Trophoblast cell (in vitro differentiated cells and primary cell): ENCODE data around the gene IGBP1.

ENCODE experiments used
- DNase-seq, 2 donors: peaks; one replicate each; pipeline ENCODE4 v3.0.0-alpha.2; 2016
- H2AFZ ChIP-seq: 2 replicates; pipeline ENCODE4 v1.6.1; 2013; ENCODE audit warnings: low read length, moderate library complexity, mild to moderate bottlenecking; ENCODE audit not compliant: insufficient read depth, poor library complexity
- H2AK5ac ChIP-seq: 2 replicates; pipeline ENCODE4 v1.6.1; 2013; ENCODE audit warnings: mild to moderate bottlenecking, low read length
- H2BK120ac ChIP-seq: 2 replicates; pipeline ENCODE4 v1.6.1; 2013; ENCODE audit warnings: low read length, mild to moderate bottlenecking, moderate library complexity; ENCODE audit not compliant: insufficient read depth, poor library complexity
- H2BK12ac ChIP-seq: 2 replicates; pipeline ENCODE4 v1.6.1; 2013; ENCODE audit warnings: mild to moderate bottlenecking, low read length, moderate library complexity
- H2BK5ac ChIP-seq: 2 replicates; pipeline ENCODE4 v1.6.1; 2013; ENCODE audit warnings: low read length, low read depth, moderate library complexity, mild to moderate bottlenecking; ENCODE audit not compliant: poor library complexity
- H3K14ac ChIP-seq: 2 replicates; pipeline ENCODE4 v1.6.1; 2013; ENCODE audit warnings: mild to moderate bottlenecking, low read length
- H3K18ac ChIP-seq: 2 replicates; pipeline ENCODE4 v1.6.1; 2013; ENCODE audit warnings: mild to moderate bottlenecking, low read length
- H3K23ac ChIP-seq: 2 replicates; pipeline ENCODE4 v1.6.1; 2013; ENCODE audit warnings: low read length
- H3K27ac ChIP-seq: 2 replicates; pipeline ENCODE4 v1.5.1; 2013; ENCODE audit warnings: low read depth, mild to moderate bottlenecking, inconsistent platforms, low read length, moderate library complexity
- H3K27me3 ChIP-seq: 2 replicates; pipeline ENCODE4 v1.6.1; 2013; ENCODE audit warnings: inconsistent platforms, mild to moderate bottlenecking, low read length, moderate library complexity; ENCODE audit not compliant: insufficient read depth
- H3K36me3 ChIP-seq, 2 experiments: 1 replicate in 1 of 2; 2 replicates in 1 of 2; pipeline ENCODE4 v1.6.1; 2013; ENCODE audit warnings: low read length in 2 of 2, mild to moderate bottlenecking in 2 of 2, moderate library complexity in 1 of 2; ENCODE audit not compliant: insufficient read depth in 2 of 2, control insufficient read depth in 1 of 2
- H3K4ac ChIP-seq: 2 replicates; pipeline ENCODE4 v1.6.1; 2013; ENCODE audit warnings: low read depth, mild to moderate bottlenecking, low read length, moderate library complexity
- H3K4me1 ChIP-seq, 2 experiments: 1 replicate in 1 of 2; 2 replicates in 1 of 2; pipeline ENCODE4 v1.6.1; 2013; ENCODE audit warnings: low read length in 2 of 2, mild to moderate bottlenecking in 2 of 2, moderate library complexity in 1 of 2; ENCODE audit not compliant: insufficient read depth in 2 of 2, control insufficient read depth in 1 of 2
- H3K4me2 ChIP-seq: 2 replicates; pipeline ENCODE4 v1.6.1; 2013; ENCODE audit warnings: inconsistent platforms, mild to moderate bottlenecking, low read length, moderate library complexity
- H3K4me3 ChIP-seq: 2 replicates; pipeline ENCODE4 v1.5.1; 2013; ENCODE audit warnings: mild to moderate bottlenecking, low read depth, low read length, inconsistent platforms
- H3K79me1 ChIP-seq: one replicate; pipeline ENCODE4 v1.6.1; 2013; ENCODE audit warnings: low read length
- H3K79me2 ChIP-seq: 2 replicates; pipeline ENCODE4 v1.6.1; 2013; ENCODE audit warnings: low read length, mild to moderate bottlenecking; ENCODE audit not compliant: control insufficient read depth, insufficient read depth, poor library complexity
- H3K9ac ChIP-seq: 2 replicates; pipeline ENCODE4 v1.6.1; 2013; ENCODE audit warnings: mild to moderate bottlenecking, low read length
- H3K9me3 ChIP-seq: 2 replicates; pipeline ENCODE4 v1.6.1; 2013; ENCODE audit warnings: low read depth, mild to moderate bottlenecking, control low read depth, inconsistent platforms, low read length; ENCODE audit not compliant: insufficient read depth
- H4K12ac ChIP-seq: 2 replicates; pipeline ENCODE4 v1.6.1; 2013; ENCODE audit warnings: low read depth, mild to moderate bottlenecking, low read length, moderate library complexity
- H4K8ac ChIP-seq: 2 replicates; pipeline ENCODE4 v1.6.1; 2013; ENCODE audit warnings: low read depth, mild to moderate bottlenecking, low read length, moderate library complexity
- H4K91ac ChIP-seq: one replicate; pipeline ENCODE4 v1.6.1; 2013; ENCODE audit warnings: low read depth, mild to moderate bottlenecking, low read length, moderate library complexity
- WGBS: extraction: QIAGEN DNeasy Blood & Tissue Kit; methylation state at CpG from one replicate; pipeline ENCODE4 v1.1.7; 2013; ENCODE audit warnings: missing lambda C conversion rate; ENCODE audit not compliant: insufficient read length, insufficient coverage; ENCODE audit errors: extremely low coverage; 5-methylcytosine and 5-hydroxymethylcytosine counted together

The IGBP1 gene

GRCh38 chrX:70176938-70177533 is 43.8 kb downstream of the IGBP1 start, which contains the start of gene DGAT2L6:
Gene DGAT2L6, plus strand, starts transcription at chrX:70177483. Its CDS starts 100 bp downstream, at chrX:70177583.
- no peaks in the 10 kb centered on the region for H3K4me1 ChIP-seq
- no peak within 1 kb of the TSS for H2BK5ac ChIP-seq
- no peak within 1 kb of the TSS for H3K23ac ChIP-seq
- H3K4ac ChIP-seq, result no peak within 1 kb of the TSS
- no peaks in the 10 kb centered on the region for H3K27me3 ChIP-seq
- H3K79me2 ChIP-seq, result no peaks in the 10 kb centered on the region
- no peak within 1 kb of the TSS for H3K4me3 ChIP-seq
- no peaks in the 10 kb centered on the region for H3K79me1 ChIP-seq
- DNase-seq, result no peak
- no peak within 1 kb of the TSS for H2AFZ ChIP-seq
- WGBS, result no CpG with 5 or more reads among the region's 7 CpGs
- no peak within 1 kb of the TSS for H4K91ac ChIP-seq
- H2AK5ac ChIP-seq, result no peak within 1 kb of the TSS
- H3K18ac ChIP-seq, result no peak within 1 kb of the TSS
- H4K8ac ChIP-seq, result no peak within 1 kb of the TSS
- H2BK12ac ChIP-seq, result no peak within 1 kb of the TSS
- H3K14ac ChIP-seq, result no peak within 1 kb of the TSS
- H3K4me2 ChIP-seq, result no peak within 1 kb of the TSS
- no peak within 1 kb of the TSS for H2BK120ac ChIP-seq
- H3K36me3 ChIP-seq, result no peaks in the 10 kb centered on the region
- no peak within 1 kb of the TSS for H3K9ac ChIP-seq
- no peaks in the 10 kb centered on the region for H3K9me3 ChIP-seq
- no peak within 1 kb of the TSS for H3K27ac ChIP-seq
- H4K12ac ChIP-seq, result no peak within 1 kb of the TSS

GRCh38 chrX:70183091-70183490 is 49.8 kb downstream of the IGBP1 start:
- H4K12ac ChIP-seq, result no peak overlapping the region
- H3K9me3 ChIP-seq, result no peaks in the 10 kb centered on the region
- no CpG with 5 or more reads among the region's 5 CpGs for WGBS
- no peak overlapping the region for H3K18ac ChIP-seq
- H4K91ac ChIP-seq, result no peak overlapping the region
- no peak for DNase-seq
- H2AFZ ChIP-seq, result no peak overlapping the region
- no peaks in the 10 kb centered on the region for H3K79me2 ChIP-seq
- H3K14ac ChIP-seq, result no peak overlapping the region
- H3K9ac ChIP-seq, result no peak overlapping the region
- H3K27ac ChIP-seq, result no peak overlapping the region
- no peak overlapping the region for H2BK5ac ChIP-seq
- no peaks in the 10 kb centered on the region for H3K4me1 ChIP-seq
- H3K23ac ChIP-seq, result no peak overlapping the region
- no peak overlapping the region for H2BK12ac ChIP-seq
- H2BK120ac ChIP-seq, result no peak overlapping the region
- H3K4ac ChIP-seq, result no peak overlapping the region
- H3K4me3 ChIP-seq, result no peak overlapping the region
- no peaks in the 10 kb centered on the region for H3K36me3 ChIP-seq
- H3K4me2 ChIP-seq, result no peak overlapping the region
- H4K8ac ChIP-seq, result no peak overlapping the region
- no peak overlapping the region for H2AK5ac ChIP-seq
- no peaks in the 10 kb centered on the region for H3K27me3 ChIP-seq
- H3K79me1 ChIP-seq, result no peaks in the 10 kb centered on the region

GRCh38 chrX:70190225-70190624 is 57.0 kb downstream of the IGBP1 start:
- DNase-seq, result no peak

GRCh38 chrX:70196961-70197720 is 63.9 kb downstream of the IGBP1 start:
- H3K79me2 ChIP-seq, result no peaks in the 10 kb centered on the region
- H3K79me1 ChIP-seq, result no peaks in the 10 kb centered on the region
- no peak overlapping the region for H2BK12ac ChIP-seq
- H3K9me3 ChIP-seq, result no peaks in the 10 kb centered on the region
- H3K36me3 ChIP-seq, result no peaks in the 10 kb centered on the region
- no peak overlapping the region for H3K4me3 ChIP-seq
- H2BK120ac ChIP-seq, result no peak overlapping the region
- H3K18ac ChIP-seq, result no peak overlapping the region
- no peak overlapping the region for H4K91ac ChIP-seq
- H3K14ac ChIP-seq, result no peak overlapping the region
- no peak overlapping the region for H2AK5ac ChIP-seq
- DNase-seq, result peak; percentile 43 to 77
- WGBS, result no CpG with 5 or more reads among the region's 12 CpGs
- no peak overlapping the region for H3K4ac ChIP-seq
- H2AFZ ChIP-seq, result no peak overlapping the region
- no peak overlapping the region for H3K27ac ChIP-seq
- H3K4me2 ChIP-seq, result no peak overlapping the region
- no peak overlapping the region for H3K9ac ChIP-seq
- no peak overlapping the region for H2BK5ac ChIP-seq
- no peak overlapping the region for H3K23ac ChIP-seq
- no peak overlapping the region for H4K12ac ChIP-seq
- H3K4me1 ChIP-seq, result no peaks in the 10 kb centered on the region
- H4K8ac ChIP-seq, result no peak overlapping the region
- H3K27me3 ChIP-seq, result no peaks in the 10 kb centered on the region

More at GRCh38 chrX:70190225-70190624, 57.0 kb downstream of the IGBP1 start:
- H2AFZ ChIP-seq, result no peak overlapping the region
- H3K9me3 ChIP-seq, result no peaks in the 10 kb centered on the region
- H3K4me1 ChIP-seq, result no peaks in the 10 kb centered on the region
- H3K4me2 ChIP-seq, result no peak overlapping the region
- no peaks in the 10 kb centered on the region for H3K27me3 ChIP-seq
- no peak overlapping the region for H3K4me3 ChIP-seq
- H3K18ac ChIP-seq, result no peak overlapping the region
- no peak overlapping the region for H4K91ac ChIP-seq
- H3K23ac ChIP-seq, result no peak overlapping the region
- H3K27ac ChIP-seq, result no peak overlapping the region
- H2BK120ac ChIP-seq, result no peak overlapping the region
- H3K79me1 ChIP-seq, result no peaks in the 10 kb centered on the region
- H3K9ac ChIP-seq, result no peak overlapping the region
- no peak overlapping the region for H2BK12ac ChIP-seq
- H4K12ac ChIP-seq, result no peak overlapping the region
- no peak overlapping the region for H3K14ac ChIP-seq
- no peaks in the 10 kb centered on the region for H3K36me3 ChIP-seq
- H4K8ac ChIP-seq, result no peak overlapping the region
- no peak overlapping the region for H3K4ac ChIP-seq
- H2BK5ac ChIP-seq, result no peak overlapping the region
- no peak overlapping the region for H2AK5ac ChIP-seq
- H3K79me2 ChIP-seq, result no peaks in the 10 kb centered on the region
